ENCODE results near the gene NLRP9.

Gene NLRP9

GRCh38 chr19:55688422-55689218 is 49.6 kb downstream of the NLRP9 start:
- Mint-ChIP-seq H3K27ac (peak overlapping the region; percentile 95), H3K36me3 (peaks cover 28% of the 10 kb centered on the region), H3K9me3 (no peaks in the 10 kb centered on the region), H3K27me3 (no peaks in the 10 kb centered on the region), H3K4me1 (peaks cover 24% of the 10 kb centered on the region), H3K4me3 (peak overlapping the region; percentile 60)
- DNase-seq (ENCODE audit: low spot score in 2 of 2): no peak
- peak; percentile 85 for ATAC-seq (ENCODE audit: low read depth)

GRCh38 chr19:55687281-55688201 is 50.7 kb downstream of the NLRP9 start:
- DNase-seq (ENCODE audit: low spot score in 2 of 2): no peak
- Mint-ChIP-seq H3K4me1 (peaks cover 26% of the 10 kb centered on the region), H3K4me3 (no peak overlapping the region), H3K27ac (peak overlapping the region; percentile 47), H3K27me3 (no peaks in the 10 kb centered on the region), H3K36me3 (peaks cover 28% of the 10 kb centered on the region), H3K9me3 (no peaks in the 10 kb centered on the region)
- ATAC-seq (ENCODE audit: low read depth): no peak

GRCh38 chr19:55686311-55687050 is 51.7 kb downstream of the NLRP9 start:
- H3K36me3 Mint-ChIP-seq: peaks cover 28% of the 10 kb centered on the region
- H3K4me3 Mint-ChIP-seq: no peak overlapping the region
- DNase-seq (ENCODE audit: low spot score in 2 of 2) (no peak), ATAC-seq (ENCODE audit: low read depth) (no peak)
- no peaks in the 10 kb centered on the region for H3K9me3 Mint-ChIP-seq
- H3K4me1 Mint-ChIP-seq: peaks cover 26% of the 10 kb centered on the region
- no peaks in the 10 kb centered on the region for H3K27me3 Mint-ChIP-seq
- peak overlapping the region; percentile 83 for H3K27ac Mint-ChIP-seq

- Mint-ChIP-seq H3K9me3 (no peaks in the 10 kb centered on the region), H3K27ac (no peak overlapping the region), H3K4me3 (no peak overlapping the region), H3K4me1 (peaks cover 26% of the 10 kb centered on the region), H3K36me3 (peaks cover 26% of the 10 kb centered on the region), H3K27me3 (no peaks in the 10 kb centered on the region)
- DNase-seq (ENCODE audit: low spot score in 2 of 2) (no peak), ATAC-seq (ENCODE audit: low read depth) (no peak)
These were observed 52.4 kb downstream of the NLRP9 start for GRCh38 chr19:55685776-55686175.

- Mint-ChIP-seq H3K4me1 (peaks cover 30% of the 10 kb centered on the region), H3K4me3 (no peak overlapping the region), H3K36me3 (peaks cover 29% of the 10 kb centered on the region), H3K9me3 (no peaks in the 10 kb centered on the region), H3K27me3 (no peaks in the 10 kb centered on the region), H3K27ac (no peak overlapping the region)
- no peak for DNase-seq (ENCODE audit: low spot score in 2 of 2)
- ATAC-seq (ENCODE audit: low read depth): no peak
These were observed 53.1 kb downstream of the NLRP9 start for GRCh38 chr19:55684946-55685681.

- no peak for DNase-seq (ENCODE audit: low spot score in 2 of 2)
- no peak overlapping the region for H3K4me3 Mint-ChIP-seq
- no peak overlapping the region for H3K27ac Mint-ChIP-seq
- H3K9me3 Mint-ChIP-seq: no peaks in the 10 kb centered on the region
- peaks cover 39% of the 10 kb centered on the region for H3K4me1 Mint-ChIP-seq
- H3K27me3 Mint-ChIP-seq: no peaks in the 10 kb centered on the region
- no peak for ATAC-seq (ENCODE audit: low read depth)
- H3K36me3 Mint-ChIP-seq: peaks cover 26% of the 10 kb centered on the region
These were observed 54.5 kb downstream of the NLRP9 start for GRCh38 chr19:55683449-55684261.

GRCh38 chr19:55681131-55682092 is 56.8 kb downstream of the NLRP9 start:
- Mint-ChIP-seq H3K27ac (peak overlapping the region; percentile 98), H3K9me3 (no peaks in the 10 kb centered on the region), H3K4me1 (peaks cover 47% of the 10 kb centered on the region), H3K27me3 (no peaks in the 10 kb centered on the region), H3K4me3 (no peak overlapping the region), H3K36me3 (peaks cover 29% of the 10 kb centered on the region)
- DNase-seq (ENCODE audit: low spot score in 2 of 2): no peak
- ATAC-seq (ENCODE audit: low read depth): no peak

GRCh38 chr19:55680339-55681130 is 57.7 kb downstream of the NLRP9 start:
- no peaks in the 10 kb centered on the region for H3K9me3 Mint-ChIP-seq
- no peak overlapping the region for H3K4me3 Mint-ChIP-seq
- H3K4me1 Mint-ChIP-seq: peaks cover 46% of the 10 kb centered on the region
- peaks cover 22% of the 10 kb centered on the region for H3K36me3 Mint-ChIP-seq
- peak overlapping the region; percentile 98 for H3K27ac Mint-ChIP-seq
- H3K27me3 Mint-ChIP-seq: no peaks in the 10 kb centered on the region
- DNase-seq (ENCODE audit: low spot score in 2 of 2) (no peak), ATAC-seq (ENCODE audit: low read depth) (no peak)

GRCh38 chr19:55679343-55680257 is 58.6 kb downstream of the NLRP9 start:
- Mint-ChIP-seq H3K27me3 (no peaks in the 10 kb centered on the region), H3K4me3 (peak overlapping the region; percentile 98), H3K9me3 (no peaks in the 10 kb centered on the region), H3K27ac (peak overlapping the region; percentile 98), H3K36me3 (peaks cover 21% of the 10 kb centered on the region), H3K4me1 (peaks cover 46% of the 10 kb centered on the region)
- no peak for ATAC-seq (ENCODE audit: low read depth)
- DNase-seq (ENCODE audit: low spot score in 2 of 2): no peak

- DNase-seq (ENCODE audit: low spot score in 2 of 2) (peak; percentile 75 to 91), ATAC-seq (ENCODE audit: low read depth) (peak; percentile 83)
- H3K4me1 Mint-ChIP-seq: peaks cover 50% of the 10 kb centered on the region
- no peaks in the 10 kb centered on the region for H3K9me3 Mint-ChIP-seq
- peaks cover 25% of the 10 kb centered on the region for H3K36me3 Mint-ChIP-seq
- no peaks in the 10 kb centered on the region for H3K27me3 Mint-ChIP-seq
- peak overlapping the region; percentile 98 for H3K4me3 Mint-ChIP-seq
- H3K27ac Mint-ChIP-seq: peak overlapping the region; percentile 98
These were observed 60.0 kb downstream of the NLRP9 start for GRCh38 chr19:55678121-55678671.
